ENCODE results near the gene TTC36. TPM values are rescaled to one million over a fixed set of nuclear protein-coding genes. Genes with fewer than 3 reads are reported as not detected.
A peak's percentile ranks its signal among the peaks of the same experiment; 100 is the strongest.

The TTC36 gene
- total RNA-seq, 1 donor from 2014 or later, result not detected

DNA sequence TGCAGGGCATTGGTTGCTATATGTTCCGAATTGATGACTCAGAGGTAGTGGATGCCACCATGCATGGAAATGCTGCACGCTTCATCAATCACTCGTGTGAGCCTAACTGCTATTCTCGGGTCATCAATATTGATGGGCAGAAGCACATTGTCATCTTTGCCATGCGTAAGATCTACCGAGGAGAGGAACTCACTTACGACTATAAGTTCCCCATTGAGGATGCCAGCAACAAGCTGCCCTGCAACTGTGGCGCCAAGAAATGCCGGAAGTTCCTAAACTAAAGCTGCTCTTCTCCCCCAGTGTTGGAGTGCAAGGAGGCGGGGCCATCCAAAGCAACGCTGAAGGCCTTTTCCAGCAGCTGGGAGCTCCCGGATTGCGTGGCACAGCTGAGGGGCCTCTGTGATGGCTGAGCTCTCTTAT, 5.4 kb upstream of the TTC36 start:
- DNase-seq (ENCODE audit: extremely low spot score in 2 of 2), result no peak
- Histone ChIP-seq H3K4me1 (no peaks in the 10 kb centered on the region), H3K27ac (no peak overlapping the region), H3K4me3 (no peak overlapping the region), H3K36me3 (peaks cover 0 to 48% of the 10 kb centered on the region in 2 donors), H3K27me3 (no peaks in the 10 kb centered on the region), H3K9me3 (no peaks in the 10 kb centered on the region)
- no peak for TF ChIP-seq POLR2A (IDR thresholded peaks at IDR 0.05)
- TF ChIP-seq CTCF (IDR thresholded peaks at IDR 0.05), result no peak
- TF ChIP-seq POLR2AphosphoS5 (IDR thresholded peaks at IDR 0.05; ENCODE audit: insufficient read depth in 1 of 2, low read depth in 1 of 2), result no peak
- intact Hi-C loops (cut with DNase I), result no loop called here

DNA sequence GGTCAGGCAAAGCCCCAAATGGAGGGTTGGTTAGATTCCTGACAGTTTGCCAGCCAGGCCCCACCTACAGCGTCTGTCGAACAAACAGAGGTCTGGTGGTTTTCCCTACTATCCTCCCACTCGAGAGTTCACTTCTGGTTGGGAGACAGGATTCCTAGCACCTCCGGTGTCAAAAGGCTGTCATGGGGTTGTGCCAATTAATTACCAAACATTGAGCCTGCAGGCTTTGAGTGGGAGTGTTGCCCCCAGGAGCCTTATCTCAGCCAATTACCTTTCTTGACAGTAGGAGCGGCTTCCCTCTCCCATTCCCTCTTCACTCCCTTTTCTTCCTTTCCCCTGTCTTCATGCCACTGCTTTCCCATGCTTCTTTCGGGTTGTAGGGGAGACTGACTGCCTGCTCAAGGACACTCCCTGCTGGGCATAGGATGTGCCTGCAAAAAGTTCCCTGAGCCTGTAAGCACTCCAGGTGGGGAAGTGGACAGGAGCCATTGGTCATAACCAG, 4.7 kb upstream of the TTC36 start:
- intact Hi-C loops (cut with DNase I), result no loop called here
- TF ChIP-seq POLR2A (IDR thresholded peaks at IDR 0.05), result no peak
- peak in 1 of 3 experiments; percentile 7 for TF ChIP-seq CTCF (IDR thresholded peaks at IDR 0.05)
- TF ChIP-seq POLR2AphosphoS5 (IDR thresholded peaks at IDR 0.05; ENCODE audit: insufficient read depth in 1 of 2, low read depth in 1 of 2), result no peak
- no peaks in the 10 kb centered on the region for H3K27me3 ChIP-seq
- peaks cover 0 to 42% of the 10 kb centered on the region in 2 donors for H3K36me3 ChIP-seq
- DNase-seq (ENCODE audit: extremely low spot score in 2 of 2), result no peak
- H3K4me1 ChIP-seq, result no peaks in the 10 kb centered on the region
- H3K9me3 ChIP-seq, result no peaks in the 10 kb centered on the region
- H3K4me3 ChIP-seq, result no peak overlapping the region
- no peak overlapping the region for H3K27ac ChIP-seq

DNA sequence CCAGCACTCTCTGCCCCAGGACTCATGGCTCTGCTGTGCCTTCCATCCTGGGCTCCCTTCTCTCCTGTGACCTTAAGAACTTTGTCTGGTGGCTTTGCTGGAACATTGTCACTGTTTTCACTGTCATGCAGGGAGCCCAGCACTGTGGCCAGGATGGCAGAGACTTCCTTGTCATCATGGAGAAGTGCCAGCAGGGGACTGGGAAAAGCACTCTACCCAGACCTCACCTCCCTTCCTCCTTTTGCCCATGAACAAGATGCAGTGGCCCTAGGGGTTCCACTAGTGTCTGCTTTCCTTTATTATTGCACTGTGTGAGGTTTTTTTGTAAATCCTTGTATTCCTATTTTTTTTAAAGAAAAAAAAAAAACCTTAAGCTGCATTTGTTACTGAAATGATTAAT, 2.9 kb upstream of the TTC36 start:
- Histone ChIP-seq H3K27ac (no peak overlapping the region), H3K27me3 (no peaks in the 10 kb centered on the region), H3K36me3 (peaks cover 0 to 33% of the 10 kb centered on the region in 2 donors), H3K4me1 (peaks cover 10% of the 10 kb centered on the region), H3K9me3 (no peaks in the 10 kb centered on the region), H3K4me3 (no peak overlapping the region)
- intact Hi-C loops (cut with DNase I), result no loop called here
- no peak for DNase-seq (ENCODE audit: extremely low spot score in 2 of 2)
- TF ChIP-seq POLR2AphosphoS5 (IDR thresholded peaks at IDR 0.05; ENCODE audit: insufficient read depth in 1 of 2, low read depth in 1 of 2), result no peak
- TF ChIP-seq CTCF (IDR thresholded peaks at IDR 0.05), result no peak
- TF ChIP-seq POLR2A (IDR thresholded peaks at IDR 0.05), result no peak

- intact Hi-C loops (cut with DNase I), result no loop called here
- Histone ChIP-seq H3K9me3 (no peaks in the 10 kb centered on the region), H3K27ac (no peak overlapping the region), H3K4me1 (peaks cover 16% of the 10 kb centered on the region), H3K36me3 (peaks cover 0 to 27% of the 10 kb centered on the region in 2 donors), H3K4me3 (no peak overlapping the region), H3K27me3 (no peaks in the 10 kb centered on the region)
- no peak for TF ChIP-seq CTCF (IDR thresholded peaks at IDR 0.05)
- no peak for TF ChIP-seq POLR2AphosphoS5 (IDR thresholded peaks at IDR 0.05; ENCODE audit: insufficient read depth in 1 of 2, low read depth in 1 of 2)
- no peak for TF ChIP-seq POLR2A (IDR thresholded peaks at IDR 0.05)
- no peak for DNase-seq (ENCODE audit: extremely low spot score in 2 of 2)
Measured at GRCh38 chr11:118524757-118525470, 2.4 kb upstream of the TTC36 start.

DNA sequence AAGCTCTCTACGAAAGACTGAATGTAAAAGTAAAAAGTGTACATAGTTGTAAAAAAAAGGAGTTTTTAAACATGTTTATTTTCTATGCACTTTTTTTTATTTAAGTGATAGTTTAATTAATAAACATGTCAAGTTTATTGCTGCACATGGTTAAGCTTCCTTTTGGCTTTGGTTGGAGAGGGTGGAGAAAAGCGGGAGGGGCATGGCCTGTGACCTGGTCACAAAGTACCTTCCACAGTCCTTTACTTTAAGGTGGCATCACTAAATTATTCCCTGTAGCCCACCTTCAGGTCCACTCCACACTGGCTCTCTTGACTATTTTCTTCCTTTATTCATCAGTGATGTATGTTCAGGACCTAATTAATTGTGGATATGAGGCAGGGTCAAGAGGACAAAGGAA, 586 bp upstream of the TTC36 start:
- no peak for TF ChIP-seq POLR2AphosphoS5 (IDR thresholded peaks at IDR 0.05; ENCODE audit: insufficient read depth in 1 of 2, low read depth in 1 of 2)
- no peak for TF ChIP-seq CTCF (IDR thresholded peaks at IDR 0.05)
- Histone ChIP-seq H3K4me3 (no peak overlapping the region), H3K36me3 (peaks cover 0 to 11% of the 10 kb centered on the region in 2 donors), H3K27me3 (no peaks in the 10 kb centered on the region), H3K4me1 (peaks cover 28% of the 10 kb centered on the region), H3K27ac (no peak overlapping the region), H3K9me3 (no peaks in the 10 kb centered on the region)
- DNase-seq (ENCODE audit: extremely low spot score in 2 of 2), result no peak
- intact Hi-C loops (cut with DNase I), result no loop called here

Data from vagina (tissue), 2 donors.